DMS79 (cell line): ENCODE results near the gene CHCHD6.
A peak's percentile ranks its signal among the peaks of the same experiment; 100 is the strongest.

Experiments
- DNase-seq: peaks from one replicate; lab custom pipeline; 2025; lab: John Stamatoyannopoulos, UW

Gene CHCHD6

GRCh38 chr3:126668450-126669401 lies 35.3 kb upstream of the CHCHD6 start:
- DNase-seq = no peak

DNA sequence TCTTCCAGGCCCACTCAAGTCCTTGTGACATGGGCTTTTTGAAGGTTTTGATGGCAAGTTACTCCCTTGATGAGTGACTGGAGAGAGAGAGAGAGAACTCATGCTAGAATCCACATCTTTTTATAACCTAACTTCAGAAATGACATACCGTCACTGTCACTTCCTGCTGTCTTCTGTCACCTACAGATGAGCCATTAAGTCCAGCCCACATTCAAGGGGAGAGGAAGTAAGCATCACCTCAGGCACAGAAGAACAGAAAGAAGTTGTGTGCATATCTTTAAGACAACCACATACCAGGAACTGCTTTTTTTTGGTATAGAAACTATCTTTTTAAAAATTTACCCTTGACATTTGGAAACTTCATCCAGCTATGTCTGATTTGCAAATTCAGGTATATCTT lies 32.5 kb upstream of the CHCHD6 start:
- no peak for DNase-seq

- DNase-seq = no peak
These were observed 31.7 kb upstream of the CHCHD6 start for GRCh38 chr3:126672340-126672739.

DNA sequence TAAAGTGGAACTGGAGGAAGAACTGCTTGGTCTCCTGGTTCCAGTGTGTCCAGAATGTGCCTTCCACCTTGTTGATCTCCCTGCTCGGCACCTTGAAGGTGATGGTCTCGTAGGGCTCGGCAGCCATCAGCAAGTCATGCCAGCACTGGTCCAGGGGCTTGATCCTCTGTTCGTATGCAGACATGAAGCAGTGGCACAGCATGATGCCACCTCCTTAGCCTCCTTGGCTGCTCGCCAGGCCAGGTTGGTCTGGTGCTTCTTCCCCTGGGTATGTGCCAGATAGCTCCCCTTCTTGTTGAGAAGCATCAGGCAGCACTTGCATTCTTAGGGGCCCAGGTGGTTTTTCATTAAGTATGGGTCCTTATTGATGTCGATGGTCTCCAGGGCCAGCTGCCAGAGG lies 31.3 kb upstream of the CHCHD6 start:
- peak; percentile 87 for DNase-seq

DNA sequence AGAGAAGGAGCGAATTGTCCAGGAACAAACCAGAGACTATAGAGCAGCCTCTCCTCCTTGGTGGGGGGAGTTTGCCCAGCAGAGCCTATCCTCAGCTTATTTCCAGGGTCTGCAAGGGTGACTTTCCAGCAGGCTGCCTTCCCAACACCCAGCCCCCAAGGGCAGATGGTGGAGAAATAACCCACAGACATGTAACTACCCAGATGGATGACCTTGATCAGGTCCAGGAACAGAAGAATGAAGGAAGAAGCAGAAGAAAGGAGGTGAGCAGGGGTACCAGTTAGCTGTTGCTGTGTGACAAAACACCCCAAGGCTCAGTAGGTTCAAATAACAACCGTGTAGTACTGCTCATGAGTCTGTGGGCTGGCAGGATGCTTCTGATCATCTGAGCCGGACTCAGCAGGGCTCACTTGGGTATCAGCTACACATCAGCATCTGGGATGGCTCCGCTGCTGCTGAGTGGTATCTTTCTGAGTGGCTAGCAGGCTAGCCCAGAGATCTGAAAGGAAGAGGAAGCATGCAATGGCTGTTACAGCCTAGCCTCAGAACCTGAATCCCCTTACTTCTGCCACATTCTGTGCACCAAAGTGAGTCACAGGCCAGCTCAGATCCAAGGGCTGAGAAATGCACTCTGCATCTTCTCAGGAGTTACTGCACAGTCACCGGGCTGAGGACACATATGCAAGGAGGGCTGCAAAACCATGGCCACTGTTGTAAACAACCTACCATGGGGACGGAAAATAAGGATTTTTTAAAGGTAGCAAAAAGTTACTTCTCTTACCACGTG lies 26.9 kb upstream of the CHCHD6 start:
- DNase-seq = no peak

GRCh38 chr3:126677862-126678503 lies 26.1 kb upstream of the CHCHD6 start:
- no peak for DNase-seq

- DNase-seq = peak; percentile 65
These were observed 25.2 kb upstream of the CHCHD6 start for GRCh38 chr3:126678693-126679317.

- DNase-seq = peak; percentile 39
These were observed 24.7 kb upstream of the CHCHD6 start for GRCh38 chr3:126679318-126679751.

GRCh38 chr3:126679831-126680666 lies 24.0 kb upstream of the CHCHD6 start:
- DNase-seq = no peak

GRCh38 chr3:126680667-126681055 lies 23.4 kb upstream of the CHCHD6 start:
- DNase-seq = no peak

GRCh38 chr3:126682009-126682408 lies 22.0 kb upstream of the CHCHD6 start:
- DNase-seq = no peak

- no peak for DNase-seq
These were observed 21.0 kb upstream of the CHCHD6 start for GRCh38 chr3:126683069-126683468.

- DNase-seq = peak; percentile 44
These were observed 19.8 kb upstream of the CHCHD6 start for GRCh38 chr3:126684218-126684751.

DNA sequence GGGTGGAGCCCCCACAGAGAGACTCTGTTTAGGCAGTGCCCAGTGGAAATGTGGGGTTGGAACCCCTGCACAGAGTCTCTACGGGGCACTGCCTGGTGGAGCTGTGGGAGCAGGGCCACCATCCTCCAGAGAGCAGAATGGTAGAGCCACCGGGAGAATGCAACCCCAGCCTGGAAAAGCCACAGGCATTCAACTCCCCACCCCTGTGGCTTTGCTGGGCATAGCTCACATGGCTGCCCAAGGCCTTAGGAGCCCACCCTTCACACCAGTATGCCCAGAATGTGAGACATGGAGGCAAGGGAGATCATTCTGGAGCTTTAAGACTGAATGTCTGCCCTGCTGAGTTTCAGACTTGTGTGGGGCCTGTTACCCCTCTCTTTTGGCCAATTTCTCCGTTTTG lies 19.0 kb upstream of the CHCHD6 start:
- no peak for DNase-seq

DNA sequence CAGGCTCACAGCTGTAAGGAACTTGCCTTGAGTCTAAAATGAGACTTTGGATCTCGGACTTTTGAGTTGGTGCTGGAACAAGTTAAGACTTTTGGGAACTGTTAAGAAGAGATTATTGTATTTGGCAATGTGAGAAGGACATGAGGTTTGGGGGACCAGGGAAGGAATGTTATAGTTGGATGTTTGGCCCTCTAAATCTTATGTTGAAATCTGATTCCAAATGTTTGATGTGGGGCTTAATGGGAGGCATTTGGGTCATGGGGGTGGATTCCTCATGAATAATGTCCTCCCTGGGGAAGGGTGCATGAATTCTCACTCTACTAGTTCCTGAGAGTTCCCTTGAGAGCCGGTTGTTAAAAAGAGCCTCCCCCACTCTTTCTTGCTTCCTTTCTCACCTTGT lies 18.5 kb upstream of the CHCHD6 start:
- no peak for DNase-seq

- DNase-seq = no peak
These were observed 12.3 kb upstream of the CHCHD6 start for GRCh38 chr3:126691765-126692164.

DNA sequence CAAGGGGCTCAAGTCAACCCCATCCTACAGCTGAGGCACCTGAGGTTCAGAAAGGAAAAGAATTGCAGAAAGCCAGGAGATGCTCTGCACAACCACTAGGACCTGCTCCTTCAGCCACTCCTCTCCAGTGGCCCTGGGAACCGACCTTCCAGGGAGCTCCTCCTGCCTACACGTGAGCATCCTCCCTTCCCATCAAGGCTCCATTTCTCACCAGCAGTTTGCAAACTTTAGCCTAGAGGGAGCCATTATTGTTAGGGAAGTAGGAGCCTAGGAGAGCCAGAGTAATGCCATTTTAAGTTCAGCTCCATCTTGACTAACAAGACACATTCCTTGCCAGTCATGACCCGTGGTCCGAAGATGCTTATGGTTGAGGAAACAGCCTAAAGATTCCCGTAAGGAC lies 11.2 kb upstream of the CHCHD6 start:
- no peak for DNase-seq

DNA sequence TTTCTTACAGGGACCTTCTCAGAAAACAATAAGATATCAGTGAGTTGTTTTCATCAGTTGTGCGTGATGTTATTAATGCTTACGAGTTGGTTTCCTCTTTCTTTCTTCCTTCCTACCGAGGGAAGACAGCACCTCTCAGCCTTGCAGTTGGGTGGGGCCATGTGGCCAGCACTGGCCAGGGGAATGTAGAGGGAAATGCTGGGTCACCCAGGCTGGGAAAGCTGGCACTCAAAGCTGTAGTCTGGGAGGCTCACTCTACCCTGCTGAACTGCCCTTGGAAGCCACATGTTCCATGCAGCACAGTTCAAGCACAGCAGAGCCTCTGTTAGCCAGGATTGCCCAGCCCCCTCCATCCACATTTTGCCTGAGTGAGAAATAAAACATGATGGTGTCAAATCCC lies 10.1 kb upstream of the CHCHD6 start:
- no peak for DNase-seq

DNA sequence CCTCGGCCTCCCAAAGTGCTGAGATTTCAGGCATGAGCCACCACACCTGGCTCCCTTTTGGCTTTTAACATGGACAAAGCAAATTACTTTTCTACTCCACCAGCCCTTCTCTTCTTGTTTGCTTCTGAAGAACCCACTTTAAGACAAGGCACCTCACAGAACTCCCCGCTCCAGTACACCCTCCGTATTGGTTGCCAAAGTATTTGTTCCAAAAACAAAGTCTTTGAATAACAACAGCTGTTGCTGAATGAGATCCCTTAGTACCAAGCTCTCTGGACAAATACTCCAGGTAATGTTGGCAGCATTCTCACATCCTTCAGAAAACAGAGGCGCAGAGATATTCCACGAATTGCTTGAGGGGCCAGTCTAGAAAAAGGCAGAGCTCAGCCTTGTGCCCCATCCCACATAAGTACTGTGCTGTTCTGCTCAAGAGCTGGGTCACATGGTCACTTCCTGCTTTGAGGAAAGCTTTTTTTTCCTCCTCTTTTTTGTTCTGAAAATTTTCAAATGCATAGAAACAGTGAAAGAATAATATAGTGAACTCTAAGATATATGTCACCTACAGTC lies 7.3 kb upstream of the CHCHD6 start:
- peak; percentile 33 for DNase-seq

- no peak for DNase-seq
These were observed 5.0 kb upstream of the CHCHD6 start for GRCh38 chr3:126699011-126699410.
